Fibroblast of skin of back (primary cell): ENCODE results near the gene FAM117A. TPM values are rescaled to one million over a fixed set of nuclear protein-coding genes. Genes with fewer than 3 reads are reported as not detected.

Source experiments
- DNase-seq: peaks from one replicate; pipeline ENCODE4 v3.0.0-alpha.2; 2013
- polyA plus RNA-seq, 2 experiments: library from polyadenylated mRNA; unstranded; fragments of 120-200 nt; gene quantifications; one replicate each; pipeline ENCODE4 v1.2.1, GENCODE V29; 2013; ENCODE audit not compliant: insufficient read length in 2 of 2

FAM117A gene
- polyA plus RNA-seq (2013, experiment 1 of 2; ENCODE audit: insufficient read length): 1.6 TPM
- 2.5 TPM for polyA plus RNA-seq (2013, experiment 2 of 2; ENCODE audit: insufficient read length)

- peak; percentile 97 for DNase-seq
Observed at GRCh38 chr17:49763735-49764558, at the start of gene FAM117A. FAM117A (minus strand) TSS chr17:49764131; CDS start chr17:49764087, 44 bp downstream.

DNA sequence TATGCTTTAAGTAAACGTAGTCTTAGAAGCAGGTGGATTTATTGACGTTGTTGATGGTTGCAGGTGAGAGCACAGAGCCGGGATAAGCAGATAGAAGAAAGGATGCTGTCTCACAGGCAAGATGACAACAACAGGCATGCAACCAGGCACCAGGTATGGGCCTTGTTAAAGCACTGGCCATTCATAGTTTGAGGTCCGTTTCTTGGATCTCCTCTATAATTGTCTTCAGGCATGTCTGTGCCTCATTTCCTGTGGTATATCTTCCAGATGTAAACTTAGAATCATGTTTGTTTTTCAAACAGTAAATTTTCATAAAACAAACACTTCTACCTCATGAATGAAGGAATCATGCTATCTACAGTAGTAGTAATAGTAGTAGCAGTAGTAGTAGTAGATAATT lies 45.1 kb upstream of the FAM117A start:
- DNase-seq: no peak

- no peak for DNase-seq
Observed at GRCh38 chr17:49798738-49799137, 34.8 kb upstream of the FAM117A start.

DNA sequence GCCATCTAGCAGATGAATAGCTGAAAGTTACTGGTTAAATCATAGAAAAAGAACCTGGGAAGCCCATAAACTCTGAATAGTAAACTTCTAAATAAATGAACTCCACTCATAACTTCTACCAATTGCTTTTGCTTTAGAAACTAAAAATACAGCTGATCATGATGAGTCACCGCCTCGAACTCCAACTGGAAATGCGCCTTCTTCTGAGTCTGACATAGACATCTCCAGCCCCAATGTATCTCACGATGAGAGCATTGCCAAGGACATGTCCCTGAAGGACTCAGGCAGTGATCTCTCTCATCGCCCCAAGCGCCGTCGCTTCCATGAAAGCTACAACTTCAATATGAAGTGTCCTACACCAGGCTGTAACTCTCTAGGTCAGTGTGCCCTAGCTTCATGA lies 34.3 kb upstream of the FAM117A start:
- peak; percentile 8 for DNase-seq

GRCh38 chr17:49795372-49795771 lies 31.4 kb upstream of the FAM117A start:
- DNase-seq: no peak

GRCh38 chr17:49793309-49793708 lies 29.4 kb upstream of the FAM117A start:
- no peak for DNase-seq

DNA sequence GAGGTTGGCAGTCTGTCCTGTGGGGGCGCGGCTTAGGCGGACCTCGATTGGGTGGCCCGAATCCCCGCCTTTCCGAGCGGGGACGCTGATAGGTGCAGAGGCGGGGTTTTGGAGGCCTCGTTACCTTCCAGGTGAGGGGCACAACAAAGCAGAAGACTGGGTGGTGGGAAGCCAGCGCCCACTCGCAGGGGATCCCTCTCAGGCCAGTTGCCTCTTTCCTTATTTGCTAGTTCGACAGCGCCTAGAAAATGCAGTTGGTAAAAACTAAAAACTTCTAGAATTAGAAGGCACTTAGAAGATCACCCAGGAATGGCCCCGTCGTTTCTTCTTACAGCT lies 25.3 kb upstream of the FAM117A start:
- no peak for DNase-seq

GRCh38 chr17:49788478-49789242 lies 24.7 kb upstream of the FAM117A start, which contains the start of gene KAT7:
KAT7 (plus strand) TSS chr17:49788681; CDS start chr17:49788835, 154 bp downstream.
- DNase-seq: peak; percentile 99

DNA sequence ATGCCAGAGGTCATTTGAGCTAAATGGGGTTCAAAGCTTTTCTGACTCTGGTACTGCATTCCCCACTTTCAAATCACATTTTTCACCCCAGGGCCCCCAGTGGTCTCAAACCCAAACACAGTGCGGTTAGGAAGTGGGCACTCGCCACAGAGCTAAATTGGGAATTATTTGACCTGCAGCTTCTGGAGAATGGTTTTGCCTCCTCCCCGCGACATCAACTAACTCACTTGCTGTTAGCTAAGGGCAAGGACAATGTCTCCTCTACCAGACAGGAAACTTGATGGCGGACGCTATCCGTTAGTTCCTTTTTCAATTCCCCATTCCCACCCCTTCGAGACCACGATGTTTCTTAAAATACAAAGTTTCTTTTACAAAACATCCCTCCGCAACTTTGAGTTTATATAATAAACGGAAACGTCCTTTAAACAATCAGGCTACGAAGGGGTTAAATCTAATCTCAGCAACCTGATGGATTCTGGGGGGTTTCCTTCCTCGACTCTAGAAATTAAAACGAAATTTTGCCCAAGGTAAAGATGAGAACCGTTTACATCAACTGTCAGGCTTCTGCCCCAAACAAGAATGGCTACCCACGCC lies 24.1 kb upstream of the FAM117A start:
- no peak for DNase-seq

- no peak for DNase-seq
Observed at GRCh38 chr17:49784636-49785035, 20.7 kb upstream of the FAM117A start.

DNA sequence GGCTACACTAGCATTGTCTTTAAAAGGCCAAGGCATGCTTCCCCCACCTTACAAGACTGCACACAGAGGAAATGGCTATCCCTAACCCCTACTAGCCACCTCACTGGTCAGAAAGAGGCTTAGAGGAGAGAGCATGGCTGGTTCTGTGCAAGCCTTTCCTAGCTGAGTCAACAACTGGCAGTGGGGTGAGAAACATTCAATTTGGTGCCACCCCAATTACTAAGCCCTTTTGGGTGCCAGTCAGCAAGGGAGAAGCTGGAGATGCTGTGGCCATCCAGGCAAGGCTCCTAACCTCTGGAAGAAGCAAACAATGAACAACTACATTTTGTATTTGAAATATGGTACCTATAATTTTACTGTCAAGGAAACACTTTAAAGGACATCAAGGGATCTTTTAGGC lies 19.9 kb upstream of the FAM117A start:
- DNase-seq: no peak

DNA sequence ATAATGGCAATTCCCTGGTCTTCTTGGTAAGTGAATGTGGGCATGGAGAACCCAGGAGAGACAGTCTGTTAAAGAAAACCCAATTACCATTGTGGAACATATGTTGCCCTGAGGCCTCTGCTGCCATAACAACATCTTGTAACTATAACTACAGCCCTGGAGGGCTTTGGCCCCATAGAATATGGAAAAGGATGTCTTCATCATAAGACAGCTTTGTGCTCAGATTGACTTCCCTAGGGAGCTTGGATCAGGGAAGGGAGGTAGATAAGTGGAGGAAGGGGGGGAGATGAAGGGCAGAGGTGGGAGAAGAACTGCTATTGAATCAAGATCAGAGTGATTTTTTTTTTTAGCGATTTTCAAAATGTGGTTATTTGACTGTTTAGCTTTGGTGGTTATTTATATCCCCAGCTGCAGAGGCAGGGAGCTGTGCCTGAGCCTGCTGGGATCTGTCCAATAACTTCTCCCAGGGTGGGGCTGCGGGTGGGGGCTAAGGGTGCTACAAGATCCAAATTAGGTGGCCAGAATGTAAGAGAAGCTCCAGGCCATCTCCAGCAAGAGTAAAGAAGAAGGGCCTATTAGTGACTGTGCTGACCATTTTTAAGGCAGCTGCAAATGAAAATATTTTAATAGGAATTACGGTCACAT lies 19.3 kb upstream of the FAM117A start:
- no peak for DNase-seq

GRCh38 chr17:49779739-49780231 lies 15.9 kb upstream of the FAM117A start:
- DNase-seq: peak; percentile 85

GRCh38 chr17:49779156-49779738 lies 15.3 kb upstream of the FAM117A start:
- DNase-seq: no peak

DNA sequence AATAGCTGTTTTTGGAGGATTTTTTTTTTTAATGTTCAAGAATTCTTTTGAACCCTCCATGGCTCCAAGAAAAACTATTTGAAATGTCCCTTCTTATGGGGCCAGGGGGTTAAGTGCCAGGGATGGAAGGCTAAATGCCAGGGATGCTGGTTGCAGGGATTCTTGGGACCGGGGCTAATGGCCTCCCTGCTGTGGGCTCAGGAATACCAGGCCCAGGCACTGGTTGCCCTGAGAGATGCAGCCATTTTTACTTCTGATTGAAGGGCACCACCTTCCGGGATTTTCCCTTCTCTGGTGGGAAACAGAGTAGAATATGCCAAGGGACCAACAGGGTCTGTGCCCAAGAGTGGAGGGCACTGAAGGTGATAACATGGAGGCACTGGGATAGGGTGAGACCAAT lies 13.6 kb upstream of the FAM117A start:
- no peak for DNase-seq

GRCh38 chr17:49776551-49777300 lies 12.8 kb upstream of the FAM117A start:
- no peak for DNase-seq

- peak; percentile 15 for DNase-seq
Observed at GRCh38 chr17:49775546-49776260, 11.8 kb upstream of the FAM117A start.

GRCh38 chr17:49766918-49767530 lies 3.1 kb upstream of the FAM117A start:
- no peak for DNase-seq

DNA sequence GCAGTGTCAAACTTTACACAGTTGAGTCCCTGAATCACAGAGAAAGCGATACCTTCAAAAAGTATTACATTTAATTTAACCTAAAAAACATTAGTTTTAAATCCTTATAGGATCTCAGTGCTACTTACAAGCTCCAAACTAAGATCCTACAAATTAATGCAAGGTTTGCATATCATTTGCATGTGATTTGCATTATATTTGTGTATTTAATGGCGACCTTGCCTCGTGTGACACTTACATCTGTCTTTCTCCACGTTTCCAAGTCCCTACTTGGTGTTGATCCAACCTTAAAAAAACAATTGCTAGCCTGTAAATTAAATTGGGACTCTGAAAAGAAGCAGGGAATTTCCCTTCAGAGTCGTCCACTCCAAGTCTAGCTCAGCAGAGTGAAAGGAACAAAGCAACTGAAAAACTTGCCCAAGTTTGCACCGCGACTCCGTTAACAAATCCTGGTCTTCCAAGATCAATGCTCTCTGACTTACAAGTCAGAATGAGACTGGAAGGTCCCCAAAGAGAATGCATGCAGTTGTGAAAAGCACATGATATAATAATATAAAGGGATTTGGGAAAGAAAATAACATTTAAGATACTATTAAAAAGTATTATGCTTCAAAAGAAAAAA lies 739 bp upstream of the FAM117A start:
- DNase-seq: no peak
